Osteoblast (primary cell): ENCODE data around the gene FXYD5. TPM values are rescaled to one million over a fixed set of nuclear protein-coding genes. Genes with fewer than 3 reads are reported as not detected.
A peak's percentile ranks its signal among the peaks of the same experiment; 100 is the strongest.

Experiments used
- DNase-seq: peaks from one replicate; pipeline ENCODE4 v3.0.0; 2011; ENCODE audit warnings: low spot score, mixed read lengths; ENCODE audit not compliant: insufficient read length; ENCODE audit errors: missing footprints
- H2AFZ ChIP-seq: 2 replicates; pipeline ENCODE4 v1.6.0; 2011; ENCODE audit warnings: mild to moderate bottlenecking, low read length
- H3K27ac ChIP-seq: 2 replicates; pipeline ENCODE4 v1.5.1; 2011; ENCODE audit warnings: mild to moderate bottlenecking, low read depth, low read length, moderate library complexity
- H3K27me3 ChIP-seq: 2 replicates; pipeline ENCODE4 v1.6.0; 2012; ENCODE audit warnings: mild to moderate bottlenecking, control low read depth, inconsistent platforms, low read length, moderate library complexity; ENCODE audit not compliant: insufficient read depth
- H3K36me3 ChIP-seq: 2 replicates; pipeline ENCODE4 v1.5.1; 2011; ENCODE audit warnings: mild to moderate bottlenecking, low read length, control low read depth, moderate library complexity; ENCODE audit not compliant: insufficient read depth
- H3K4me1 ChIP-seq: 2 replicates; pipeline ENCODE4 v1.5.1; 2011; ENCODE audit warnings: mild to moderate bottlenecking, low read length, control low read depth, moderate library complexity; ENCODE audit not compliant: insufficient read depth
- H3K4me2 ChIP-seq: 2 replicates; pipeline ENCODE4 v1.6.0; 2011; ENCODE audit warnings: mild to moderate bottlenecking, low read length; ENCODE audit not compliant: insufficient read depth
- H3K4me3 ChIP-seq: fragments of 200-600 bp; sonication (generic); 3 replicates; pipeline ENCODE4 v1.5.1; 2012; ENCODE audit warnings: mild to moderate bottlenecking, low read length, inconsistent platforms; ENCODE audit not compliant: insufficient read depth
- H3K79me2 ChIP-seq: 2 replicates; pipeline ENCODE4 v1.6.0; 2012; ENCODE audit warnings: mild to moderate bottlenecking, low read length, control low read depth, inconsistent platforms; ENCODE audit not compliant: insufficient read depth
- H3K9me3 ChIP-seq: 2 replicates; pipeline ENCODE4 v1.5.1; 2011; ENCODE audit warnings: low read depth, low read length, control low read depth
- H4K20me1 ChIP-seq: 2 replicates; pipeline ENCODE4 v1.6.0; 2012; ENCODE audit warnings: mild to moderate bottlenecking, low read length, control low read depth; ENCODE audit not compliant: insufficient read depth
- total RNA-seq: library from RNA; depleted of rRNA; stranded (reverse); fragments of >200 nt; gene quantifications from 2 replicates; pipeline ENCODE4 v1.2.3, GENCODE V29; 2012
- TF ChIP-seq, protein P1 (sequence below): IDR thresholded peaks from 2 replicates; pipeline ENCODE4 v1.5.1; 2011; ENCODE audit warnings: mild to moderate bottlenecking, low read depth, low read length, moderate library complexity; ENCODE audit errors: extremely low read depth

Gene FXYD5
- total RNA-seq, 1 donor: 29.0 TPM

DNA sequence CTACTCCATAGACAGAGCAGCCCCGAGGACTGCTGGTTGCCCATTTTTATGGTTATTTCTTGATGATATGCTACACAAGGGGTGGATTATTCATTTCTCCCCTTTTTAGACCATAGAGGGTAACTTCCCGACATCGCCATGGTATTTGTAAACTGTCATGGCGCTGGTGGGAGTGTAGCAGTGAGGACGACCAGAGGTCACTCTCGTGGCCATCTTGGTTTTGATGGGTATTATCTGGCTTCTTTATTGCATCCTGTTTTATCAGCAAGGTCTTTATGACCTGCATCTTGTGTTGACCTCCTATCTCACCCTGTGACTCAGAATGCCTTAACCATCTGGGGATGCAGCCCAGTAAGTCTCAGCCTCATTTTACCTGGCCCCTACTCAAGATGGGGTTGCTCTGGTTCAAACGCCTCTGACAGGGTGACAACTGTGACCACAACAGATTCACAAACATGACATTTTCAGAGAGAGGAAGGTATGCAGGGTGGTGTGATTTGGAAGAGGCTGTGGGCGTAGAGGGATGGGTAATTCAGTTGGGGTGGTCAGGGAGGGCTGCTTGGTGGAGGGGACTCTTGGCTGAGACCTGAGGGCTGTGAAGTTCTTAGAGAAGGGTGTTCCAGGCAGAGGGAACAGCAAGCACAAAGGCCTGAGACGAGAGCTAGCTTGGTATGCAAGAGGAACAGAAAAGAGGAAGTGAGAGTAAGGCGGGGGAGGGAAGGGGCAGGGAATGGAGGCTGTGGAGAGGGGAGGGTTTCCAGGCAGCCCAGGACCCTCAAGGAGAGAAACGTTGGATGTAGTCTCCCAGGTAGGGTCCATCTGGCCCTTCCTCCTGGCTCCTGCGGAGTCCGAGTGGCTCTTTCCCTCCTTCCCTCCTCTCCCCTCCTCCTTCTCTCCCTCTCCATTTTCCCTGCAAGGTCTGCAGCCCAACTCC lies 50.5 kb downstream of the FXYD5 start:
- Histone ChIP-seq H2AFZ (no peak overlapping the region), H4K20me1 (no peaks in the 10 kb centered on the region), H3K27ac (no peak overlapping the region), H3K4me1 (no peaks in the 10 kb centered on the region), H3K4me2 (no peak overlapping the region), H3K27me3 (peaks cover 9% of the 10 kb centered on the region), H3K4me3 (no peak overlapping the region), H3K79me2 (no peaks in the 10 kb centered on the region), H3K9me3 (no peaks in the 10 kb centered on the region), H3K36me3 (no peaks in the 10 kb centered on the region)
- DNase-seq: no peak
- TF ChIP-seq, protein P1, sequence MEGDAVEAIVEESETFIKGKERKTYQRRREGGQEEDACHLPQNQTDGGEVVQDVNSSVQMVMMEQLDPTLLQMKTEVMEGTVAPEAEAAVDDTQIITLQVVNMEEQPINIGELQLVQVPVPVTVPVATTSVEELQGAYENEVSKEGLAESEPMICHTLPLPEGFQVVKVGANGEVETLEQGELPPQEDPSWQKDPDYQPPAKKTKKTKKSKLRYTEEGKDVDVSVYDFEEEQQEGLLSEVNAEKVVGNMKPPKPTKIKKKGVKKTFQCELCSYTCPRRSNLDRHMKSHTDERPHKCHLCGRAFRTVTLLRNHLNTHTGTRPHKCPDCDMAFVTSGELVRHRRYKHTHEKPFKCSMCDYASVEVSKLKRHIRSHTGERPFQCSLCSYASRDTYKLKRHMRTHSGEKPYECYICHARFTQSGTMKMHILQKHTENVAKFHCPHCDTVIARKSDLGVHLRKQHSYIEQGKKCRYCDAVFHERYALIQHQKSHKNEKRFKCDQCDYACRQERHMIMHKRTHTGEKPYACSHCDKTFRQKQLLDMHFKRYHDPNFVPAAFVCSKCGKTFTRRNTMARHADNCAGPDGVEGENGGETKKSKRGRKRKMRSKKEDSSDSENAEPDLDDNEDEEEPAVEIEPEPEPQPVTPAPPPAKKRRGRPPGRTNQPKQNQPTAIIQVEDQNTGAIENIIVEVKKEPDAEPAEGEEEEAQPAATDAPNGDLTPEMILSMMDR: no peak

GRCh38 chr19:35205733-35206323 lies 51.3 kb downstream of the FXYD5 start:
- peaks cover 6% of the 10 kb centered on the region for H3K27me3 ChIP-seq
- peak; percentile 62 for DNase-seq

DNA sequence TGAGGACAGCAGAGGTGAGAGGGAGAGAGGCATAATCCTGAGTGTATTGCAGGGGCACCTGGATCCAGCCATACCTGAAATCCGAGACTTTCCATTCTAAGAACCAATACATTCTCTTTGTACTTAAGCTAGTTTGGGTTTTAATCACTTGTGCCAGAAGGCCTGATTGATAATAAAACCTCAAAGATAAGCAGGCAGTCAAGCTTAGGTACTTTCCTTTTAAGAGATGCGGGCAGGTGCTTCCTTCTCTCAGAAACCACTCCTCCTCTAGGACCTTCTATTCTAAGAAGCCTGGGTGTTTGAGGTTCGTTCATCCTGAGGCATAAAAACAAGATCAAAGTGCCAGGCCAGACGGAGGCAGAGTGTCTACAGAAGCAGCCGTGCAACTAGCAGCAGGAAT lies 51.8 kb downstream of the FXYD5 start:
- Histone ChIP-seq H3K36me3 (no peaks in the 10 kb centered on the region), H3K9me3 (no peaks in the 10 kb centered on the region), H3K79me2 (no peaks in the 10 kb centered on the region), H4K20me1 (no peaks in the 10 kb centered on the region), H2AFZ (no peak overlapping the region), H3K27me3 (peaks cover 3% of the 10 kb centered on the region), H3K4me3 (no peak overlapping the region), H3K4me1 (no peaks in the 10 kb centered on the region), H3K27ac (no peak overlapping the region), H3K4me2 (no peak overlapping the region)
- DNase-seq: peak; percentile 27
- TF ChIP-seq, protein P1: no peak

More at GRCh38 chr19:35205733-35206323, 51.3 kb downstream of the FXYD5 start:
- TF ChIP-seq, protein P1: no peak
- Histone ChIP-seq H3K27ac (no peak overlapping the region), H3K79me2 (no peaks in the 10 kb centered on the region), H2AFZ (no peak overlapping the region), H3K4me2 (no peak overlapping the region), H4K20me1 (no peaks in the 10 kb centered on the region), H3K9me3 (no peaks in the 10 kb centered on the region), H3K4me3 (no peak overlapping the region), H3K4me1 (no peaks in the 10 kb centered on the region), H3K36me3 (no peaks in the 10 kb centered on the region)

DNA sequence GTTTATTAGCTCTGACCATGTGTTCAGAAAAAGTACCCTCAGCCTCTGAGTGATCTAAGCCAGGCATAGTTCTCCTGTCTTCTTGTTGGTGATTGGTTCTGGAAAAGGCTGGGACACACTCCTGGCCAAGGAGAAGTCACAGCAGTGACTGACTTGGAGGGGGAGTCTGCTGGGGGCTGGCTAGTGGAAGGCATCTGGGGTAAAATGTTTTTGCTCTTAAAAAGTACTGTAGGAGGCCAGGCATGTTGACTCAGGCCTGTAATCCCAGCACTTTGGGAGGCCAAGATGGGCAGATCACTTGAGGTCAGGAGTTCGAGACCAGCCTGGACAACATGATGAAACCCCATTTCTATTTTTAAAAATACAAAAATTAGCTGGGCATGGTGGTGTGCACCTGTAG lies 52.3 kb downstream of the FXYD5 start:
- no peak for DNase-seq
- no peaks in the 10 kb centered on the region for H3K36me3 ChIP-seq
- TF ChIP-seq, protein P1: no peak
- H3K27ac ChIP-seq: no peak overlapping the region
- no peaks in the 10 kb centered on the region for H3K79me2 ChIP-seq
- H4K20me1 ChIP-seq: no peaks in the 10 kb centered on the region
- no peaks in the 10 kb centered on the region for H3K4me1 ChIP-seq
- no peaks in the 10 kb centered on the region for H3K9me3 ChIP-seq
- H3K4me2 ChIP-seq: no peak overlapping the region
- H3K4me3 ChIP-seq: no peak overlapping the region
- H3K27me3 ChIP-seq: no peaks in the 10 kb centered on the region
- no peak overlapping the region for H2AFZ ChIP-seq
